HG03139 (cell line): ENCODE results near the gene PLEKHG4B.
"Not testable (repeated sequence)": the region's sequence is repeated elsewhere in the genome, so short reads cannot be mapped to it uniquely, and the experiment has no call there.

ENCODE experiments used
- ATAC-seq: cut with Tn5 transposase; IDR thresholded peaks from one replicate; pipeline ENCODE4 v1.9.1; 2021; ENCODE audit not compliant: unreplicated experiment

The PLEKHG4B gene, protein sequence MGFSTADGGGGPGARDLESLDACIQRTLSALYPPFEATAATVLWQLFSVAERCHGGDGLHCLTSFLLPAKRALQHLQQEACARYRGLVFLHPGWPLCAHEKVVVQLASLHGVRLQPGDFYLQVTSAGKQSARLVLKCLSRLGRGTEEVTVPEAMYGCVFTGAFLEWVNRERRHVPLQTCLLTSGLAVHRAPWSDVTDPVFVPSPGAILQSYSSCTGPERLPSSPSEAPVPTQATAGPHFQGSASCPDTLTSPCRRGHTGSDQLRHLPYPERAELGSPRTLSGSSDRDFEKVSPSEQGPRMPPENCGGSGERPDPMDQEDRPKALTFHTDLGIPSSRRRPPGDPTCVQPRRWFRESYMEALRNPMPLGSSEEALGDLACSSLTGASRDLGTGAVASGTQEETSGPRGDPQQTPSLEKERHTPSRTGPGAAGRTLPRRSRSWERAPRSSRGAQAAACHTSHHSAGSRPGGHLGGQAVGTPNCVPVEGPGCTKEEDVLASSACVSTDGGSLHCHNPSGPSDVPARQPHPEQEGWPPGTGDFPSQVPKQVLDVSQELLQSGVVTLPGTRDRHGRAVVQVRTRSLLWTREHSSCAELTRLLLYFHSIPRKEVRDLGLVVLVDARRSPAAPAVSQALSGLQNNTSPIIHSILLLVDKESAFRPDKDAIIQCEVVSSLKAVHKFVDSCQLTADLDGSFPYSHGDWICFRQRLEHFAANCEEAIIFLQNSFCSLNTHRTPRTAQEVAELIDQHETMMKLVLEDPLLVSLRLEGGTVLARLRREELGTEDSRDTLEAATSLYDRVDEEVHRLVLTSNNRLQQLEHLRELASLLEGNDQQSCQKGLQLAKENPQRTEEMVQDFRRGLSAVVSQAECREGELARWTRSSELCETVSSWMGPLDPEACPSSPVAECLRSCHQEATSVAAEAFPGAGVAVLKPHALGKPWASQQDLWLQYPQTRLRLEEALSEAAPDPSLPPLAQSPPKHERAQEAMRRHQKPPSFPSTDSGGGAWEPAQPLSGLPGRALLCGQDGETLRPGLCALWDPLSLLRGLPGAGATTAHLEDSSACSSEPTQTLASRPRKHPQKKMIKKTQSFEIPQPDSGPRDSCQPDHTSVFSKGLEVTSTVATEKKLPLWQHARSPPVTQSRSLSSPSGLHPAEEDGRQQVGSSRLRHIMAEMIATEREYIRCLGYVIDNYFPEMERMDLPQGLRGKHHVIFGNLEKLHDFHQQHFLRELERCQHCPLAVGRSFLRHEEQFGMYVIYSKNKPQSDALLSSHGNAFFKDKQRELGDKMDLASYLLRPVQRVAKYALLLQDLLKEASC (N-terminal part only)

DNA sequence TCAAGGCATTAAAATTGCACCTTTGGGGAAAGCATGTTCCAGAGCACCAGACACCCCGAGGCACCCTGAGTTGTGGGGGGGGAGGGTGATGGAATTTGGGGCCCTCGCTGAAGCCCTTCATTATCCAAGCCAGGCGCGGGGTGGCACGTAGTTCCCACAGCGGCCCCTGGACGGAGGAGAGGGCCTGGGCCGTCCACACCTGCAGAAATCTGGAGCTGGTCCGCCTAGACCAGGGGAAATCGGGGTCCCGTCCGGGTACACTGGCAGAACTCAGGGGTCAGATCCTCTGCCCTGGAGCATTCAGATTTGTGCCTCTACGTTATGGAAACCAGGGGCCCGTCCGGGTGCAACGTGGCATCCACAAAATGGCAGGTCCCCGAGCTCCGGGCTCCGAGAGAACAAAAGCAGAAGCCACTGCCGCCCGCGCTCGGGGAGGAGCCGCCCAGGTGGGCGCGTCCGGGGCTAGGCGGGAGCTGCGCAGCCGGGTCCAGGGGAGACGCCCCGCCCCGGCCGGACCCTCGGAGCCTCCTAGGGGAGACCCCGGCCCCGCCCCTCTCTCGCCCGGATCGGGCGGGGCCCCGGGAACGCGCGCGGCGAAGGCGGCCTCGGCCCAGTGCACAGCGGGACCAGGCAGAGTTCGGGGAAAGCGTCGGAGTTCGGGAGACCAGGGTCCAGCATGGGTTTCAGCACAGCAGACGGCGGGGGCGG is at the start of gene PLEKHG4B:
TSS of gene PLEKHG4B (plus strand) at position 613 of the 708 bp plus-strand sequence. CDS start at position 677, 64 bp downstream.
- no peak for ATAC-seq

DNA sequence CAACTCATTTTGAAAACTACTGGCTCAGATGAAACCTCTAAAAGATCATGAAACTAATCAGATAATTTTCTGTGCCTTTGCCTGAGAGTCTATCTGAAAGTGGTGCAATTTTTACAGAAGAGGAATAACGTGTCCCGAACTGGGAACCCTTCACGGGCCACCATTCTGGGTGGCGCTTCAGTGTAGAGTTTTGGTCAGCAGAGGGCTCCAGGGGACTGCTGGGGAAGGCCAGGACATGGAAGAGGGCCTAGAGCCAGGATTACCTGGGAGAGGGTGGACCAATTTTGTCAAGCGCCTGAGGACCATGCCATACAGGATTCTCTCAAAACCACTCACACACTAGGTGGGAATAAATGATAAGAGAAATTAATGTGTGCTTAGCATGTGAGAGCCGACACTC is 49.7 kb upstream of the PLEKHG4B start:
- no peak for ATAC-seq

DNA sequence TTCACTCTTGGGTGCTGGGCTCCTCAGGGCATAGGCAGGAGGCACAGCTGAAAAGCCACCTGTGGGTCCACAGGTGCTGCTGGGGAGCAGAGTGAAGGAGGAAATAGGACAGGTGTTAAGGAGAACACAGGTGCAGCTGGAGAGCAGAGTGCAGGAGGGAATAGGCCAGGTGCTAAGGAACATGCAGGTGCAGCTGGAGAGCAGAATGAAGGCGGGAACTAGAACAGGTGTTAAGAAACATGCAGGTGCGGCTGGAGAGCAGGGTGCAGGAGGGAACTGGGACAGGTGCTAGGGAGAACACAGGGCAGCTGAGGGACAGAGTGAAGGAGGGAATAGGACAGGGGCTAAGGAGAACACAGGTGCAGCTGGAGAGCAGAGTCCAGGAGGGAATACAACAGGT is 43.8 kb upstream of the PLEKHG4B start:
- no peak for ATAC-seq

DNA sequence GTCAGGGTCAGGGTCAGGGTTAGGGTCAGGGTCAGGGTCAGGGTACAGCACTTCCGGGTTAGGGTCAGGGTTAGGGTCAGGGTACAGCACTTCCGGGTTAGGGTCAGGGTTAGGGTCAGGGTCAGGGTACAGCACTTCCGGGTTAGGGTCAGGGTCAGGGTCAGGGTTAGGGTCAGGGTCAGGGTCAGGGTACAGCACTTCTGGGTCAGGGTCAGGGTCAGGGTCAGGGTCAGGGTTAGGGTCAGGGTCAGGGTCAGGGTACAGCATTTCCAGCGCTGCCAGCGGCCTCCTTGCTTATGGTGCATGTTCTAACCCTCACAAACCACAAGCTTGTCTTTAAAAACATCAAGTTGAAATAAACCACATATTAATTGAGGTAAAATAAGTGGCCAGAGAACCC is 42.4 kb upstream of the PLEKHG4B start:
- ATAC-seq, result not testable (repeated sequence)

DNA sequence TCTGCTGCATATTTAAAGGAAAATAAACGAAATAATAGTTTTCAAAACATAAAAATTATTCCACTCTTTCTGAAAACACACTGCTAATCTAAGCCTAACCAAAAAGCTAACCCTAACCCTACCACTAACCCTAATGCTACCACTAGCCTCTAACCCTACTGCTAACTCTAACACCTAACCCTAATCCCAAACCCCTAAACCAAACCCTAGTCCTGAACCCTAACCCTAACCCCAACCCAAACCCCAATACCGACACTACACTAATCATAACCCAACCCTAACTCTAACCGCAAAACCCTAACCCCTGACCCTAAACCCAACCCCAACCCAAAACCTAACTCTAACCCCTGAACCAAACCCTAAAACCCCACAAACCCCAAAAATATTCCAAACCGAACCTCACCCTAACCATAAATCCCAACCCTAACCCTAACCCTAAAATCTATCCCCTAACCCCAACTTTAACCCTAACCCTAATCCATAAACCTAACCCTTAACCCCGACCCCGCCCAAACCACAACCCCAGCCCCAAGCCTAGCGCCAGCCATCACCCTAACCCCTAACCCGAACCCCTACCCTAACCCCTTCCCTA is 41.9 kb upstream of the PLEKHG4B start:
- ATAC-seq, result no peak

DNA sequence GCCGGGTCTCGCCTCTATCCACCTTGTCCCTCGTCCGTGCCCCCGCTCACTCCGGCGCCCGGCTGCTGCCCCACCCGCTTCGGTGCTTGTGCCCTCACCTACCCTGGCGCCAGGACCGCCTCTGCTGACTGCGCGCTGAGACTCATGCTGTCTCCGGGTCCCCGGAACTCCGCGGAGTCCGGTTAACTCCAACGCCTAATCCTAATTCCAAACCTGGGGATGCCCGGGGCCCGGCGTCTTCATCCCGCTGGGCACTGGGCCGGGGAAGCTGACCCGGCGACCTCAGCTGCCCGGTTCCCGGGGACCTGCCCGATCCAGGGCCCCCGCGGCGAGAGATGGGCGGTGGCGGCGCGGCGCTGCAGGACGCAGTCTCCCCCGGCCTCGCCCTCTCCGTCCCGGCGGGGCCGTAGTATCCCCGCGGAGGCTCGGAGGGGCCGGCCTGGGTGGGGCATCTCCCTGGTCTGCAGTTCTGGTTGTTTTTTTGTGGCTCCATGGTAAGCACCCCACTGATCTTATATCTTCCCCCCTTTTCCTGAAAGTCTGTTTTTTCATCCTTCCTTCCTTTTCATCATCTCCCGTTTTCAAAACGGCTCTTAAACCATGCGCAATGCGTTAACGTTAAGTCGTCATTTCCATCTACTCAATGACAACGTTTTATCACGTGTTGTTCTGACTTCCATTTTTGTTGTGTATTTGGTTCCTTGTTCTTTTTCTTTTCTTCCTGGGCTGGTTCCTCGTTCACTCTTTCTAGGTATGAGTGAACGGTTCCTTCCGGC is 41.1 kb upstream of the PLEKHG4B start:
- ATAC-seq, result no peak

DNA sequence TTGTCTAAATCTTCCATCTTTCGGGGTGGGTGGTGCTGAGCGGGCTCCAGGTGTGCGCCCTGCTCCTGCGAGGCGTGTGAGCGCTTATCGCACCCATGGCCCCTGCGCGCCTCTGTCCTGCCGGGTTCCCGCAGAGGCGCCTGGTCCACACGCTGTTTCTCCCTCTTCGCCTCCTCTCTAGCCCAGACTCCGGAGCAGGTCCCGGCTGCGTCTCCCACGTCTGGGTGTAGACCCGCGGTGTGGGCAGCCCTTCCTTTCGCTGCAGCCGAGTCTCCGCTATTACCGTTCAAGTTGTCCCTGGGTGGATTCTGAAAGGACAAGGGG is 40.5 kb upstream of the PLEKHG4B start:
- ATAC-seq, result no peak

DNA sequence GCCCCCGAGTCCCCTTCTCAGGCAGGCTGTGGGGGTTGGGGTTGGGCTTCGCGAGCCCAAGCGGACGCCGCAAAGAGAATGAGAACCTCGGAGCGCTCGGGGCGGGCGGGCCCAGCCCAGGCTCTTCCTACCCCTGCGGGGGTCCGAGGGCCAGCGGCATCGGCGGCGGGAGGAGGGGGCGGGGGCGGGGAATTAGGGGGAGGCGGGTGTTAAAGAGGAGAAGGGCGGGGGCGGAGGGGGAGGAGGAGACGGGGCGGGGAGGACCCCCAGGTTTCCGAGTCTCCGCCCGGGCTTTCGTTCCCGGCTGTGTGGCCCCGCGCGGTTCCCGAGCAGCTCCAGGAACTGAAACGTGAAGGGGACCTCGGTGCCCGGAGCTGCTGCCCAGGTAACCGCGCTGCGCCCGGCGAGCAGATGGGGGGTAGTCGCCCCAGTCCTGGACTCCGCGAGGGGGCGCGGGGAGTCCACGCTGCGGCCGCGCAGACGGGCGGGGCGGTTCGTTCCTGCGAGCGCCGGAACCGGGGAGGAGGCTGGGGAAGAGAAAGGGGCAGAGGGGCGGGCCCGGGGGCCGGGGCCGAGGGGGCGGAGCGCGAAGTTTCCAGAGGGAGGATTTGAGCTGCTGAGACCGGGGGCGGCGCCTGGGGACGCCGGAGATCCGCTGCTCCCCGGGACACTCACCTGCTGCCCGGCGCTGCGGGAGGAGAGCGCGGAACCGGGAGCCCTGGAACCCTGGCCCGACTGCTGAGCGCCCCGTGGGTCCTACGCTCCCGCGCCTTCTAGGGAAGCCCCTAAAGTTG is 38.4 kb upstream of the PLEKHG4B start:
- ATAC-seq, result no peak

DNA sequence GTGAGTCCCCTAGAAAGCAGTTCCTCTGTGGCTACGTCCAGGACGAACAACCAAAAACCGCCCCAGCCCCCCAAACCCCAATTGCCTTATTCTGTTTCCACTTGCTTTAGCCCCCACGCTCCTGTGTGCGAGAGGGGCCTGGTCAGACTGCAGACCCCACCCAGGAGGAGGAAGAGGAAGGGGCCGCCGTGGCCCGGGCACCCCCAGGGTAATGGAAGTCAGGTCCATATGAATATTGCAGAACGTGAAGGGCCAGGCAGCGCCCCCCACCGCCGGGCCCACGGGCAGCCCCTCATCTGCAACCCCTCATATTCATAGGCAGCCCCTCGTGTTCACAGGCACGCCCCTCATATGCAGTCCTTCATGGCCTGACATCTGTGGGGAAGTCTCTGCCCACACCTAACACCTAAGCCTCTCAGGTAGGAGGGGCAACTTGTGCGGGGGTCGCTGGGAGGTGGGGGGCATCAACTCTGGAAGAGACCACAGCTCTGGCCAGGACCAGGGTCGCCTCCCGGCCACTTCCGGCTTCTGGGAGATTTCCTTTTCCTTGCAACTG is 37.7 kb upstream of the PLEKHG4B start:
- no peak for ATAC-seq

DNA sequence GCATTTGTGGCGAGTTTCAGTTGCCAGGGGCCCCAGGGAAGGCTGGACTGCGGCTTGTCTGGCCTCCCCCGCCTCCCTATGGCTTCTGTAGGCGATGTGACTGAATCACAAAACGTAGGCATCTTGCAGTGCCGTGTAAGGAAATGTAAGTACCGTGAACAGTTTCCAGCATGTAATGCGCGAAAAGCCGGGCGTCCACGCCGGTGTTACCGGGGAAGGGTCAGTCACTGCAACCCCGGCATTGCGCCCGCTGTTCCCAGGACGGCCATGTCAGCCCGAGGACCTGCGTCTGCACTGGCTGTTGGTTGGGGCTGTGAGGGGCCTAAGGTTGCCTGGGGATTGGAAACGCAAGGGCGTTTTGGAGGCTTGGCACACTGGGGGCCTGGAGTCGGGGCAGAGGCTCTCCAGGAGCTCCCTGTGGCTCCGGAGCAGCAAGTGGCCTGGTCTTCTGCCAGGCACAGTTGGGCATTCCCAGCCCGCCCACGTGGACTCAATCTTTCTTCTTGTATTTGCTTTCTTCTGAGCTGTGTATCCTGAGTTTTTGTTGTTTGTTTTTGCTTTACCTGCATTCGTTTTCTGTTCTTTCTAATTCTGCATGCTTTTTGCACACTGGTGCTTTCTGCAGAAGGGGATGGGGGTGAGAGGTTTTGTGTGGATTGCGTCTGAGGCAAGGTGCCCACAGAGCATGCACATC is 36.9 kb upstream of the PLEKHG4B start:
- no peak for ATAC-seq

DNA sequence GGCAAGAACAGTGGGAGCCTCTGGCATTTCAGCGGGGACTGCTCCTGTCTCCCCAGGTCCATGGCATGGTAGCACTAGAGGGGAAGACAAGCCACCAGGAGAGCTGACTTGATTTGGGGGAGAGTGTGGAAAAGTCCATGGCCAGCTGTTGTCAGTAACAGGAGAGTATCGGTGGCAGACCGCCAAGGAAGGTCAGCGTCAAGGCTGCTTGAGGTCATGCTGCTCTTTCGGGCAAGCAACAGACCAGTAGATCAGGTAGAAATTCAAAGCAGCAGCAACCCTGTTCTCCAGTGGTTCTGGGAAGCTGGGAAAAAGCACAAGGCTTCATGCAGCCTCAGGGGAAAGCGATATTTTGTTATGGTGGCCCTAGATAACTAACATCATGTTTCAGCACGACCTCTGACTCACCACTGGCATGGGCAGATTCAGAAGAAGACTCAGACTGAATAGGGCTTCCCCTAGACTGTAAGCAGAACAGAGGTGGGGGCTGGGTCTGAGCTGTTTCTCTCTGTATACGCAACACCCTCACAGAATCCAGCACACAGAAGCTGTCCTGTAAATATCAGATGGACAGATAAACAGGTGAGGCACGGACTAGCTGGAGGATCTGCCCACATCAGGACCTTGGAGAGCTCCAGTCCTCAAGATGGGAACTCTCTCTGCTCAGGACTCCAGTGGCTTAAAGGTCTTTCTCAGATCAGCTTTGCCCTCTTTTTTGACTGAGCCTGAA is 35.2 kb upstream of the PLEKHG4B start:
- ATAC-seq, result no peak

DNA sequence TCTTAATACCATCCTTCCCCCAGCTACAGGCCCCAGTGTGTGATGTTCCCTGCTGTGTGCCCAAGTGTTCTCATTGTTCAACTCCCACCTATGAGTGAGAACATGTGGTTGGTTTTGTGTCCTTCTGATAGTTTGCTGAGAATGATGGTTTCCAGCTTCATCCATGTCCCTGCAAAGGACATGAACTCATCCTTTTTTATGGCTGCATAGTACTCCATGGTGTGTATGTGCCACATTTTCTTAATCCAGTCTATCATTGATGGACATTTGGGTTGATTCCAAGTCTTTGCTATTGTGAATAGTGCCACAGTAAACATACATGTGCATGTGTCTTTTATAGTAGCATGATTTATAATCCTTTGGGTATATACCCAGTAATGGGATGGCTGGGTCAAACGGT is 31.7 kb upstream of the PLEKHG4B start:
- not testable (repeated sequence) for ATAC-seq

DNA sequence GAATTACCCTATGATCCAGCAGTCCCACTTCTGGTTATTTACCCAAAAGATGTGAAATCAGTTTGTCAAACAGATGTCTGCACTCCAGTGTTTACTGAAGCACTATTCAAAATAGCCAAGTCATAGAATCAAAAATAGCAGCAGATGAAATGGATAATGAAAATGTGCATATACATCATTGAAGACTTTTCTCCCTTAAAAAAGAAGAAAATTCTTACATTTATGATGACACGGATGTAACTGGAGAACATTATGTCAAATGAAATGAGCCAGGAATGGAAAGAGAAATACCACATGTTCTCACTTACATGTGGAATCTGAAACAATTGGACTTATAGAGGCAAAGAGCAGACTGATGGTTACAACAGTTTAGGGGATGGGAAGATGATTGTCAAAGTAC is 21.5 kb upstream of the PLEKHG4B start:
- ATAC-seq, result no peak

DNA sequence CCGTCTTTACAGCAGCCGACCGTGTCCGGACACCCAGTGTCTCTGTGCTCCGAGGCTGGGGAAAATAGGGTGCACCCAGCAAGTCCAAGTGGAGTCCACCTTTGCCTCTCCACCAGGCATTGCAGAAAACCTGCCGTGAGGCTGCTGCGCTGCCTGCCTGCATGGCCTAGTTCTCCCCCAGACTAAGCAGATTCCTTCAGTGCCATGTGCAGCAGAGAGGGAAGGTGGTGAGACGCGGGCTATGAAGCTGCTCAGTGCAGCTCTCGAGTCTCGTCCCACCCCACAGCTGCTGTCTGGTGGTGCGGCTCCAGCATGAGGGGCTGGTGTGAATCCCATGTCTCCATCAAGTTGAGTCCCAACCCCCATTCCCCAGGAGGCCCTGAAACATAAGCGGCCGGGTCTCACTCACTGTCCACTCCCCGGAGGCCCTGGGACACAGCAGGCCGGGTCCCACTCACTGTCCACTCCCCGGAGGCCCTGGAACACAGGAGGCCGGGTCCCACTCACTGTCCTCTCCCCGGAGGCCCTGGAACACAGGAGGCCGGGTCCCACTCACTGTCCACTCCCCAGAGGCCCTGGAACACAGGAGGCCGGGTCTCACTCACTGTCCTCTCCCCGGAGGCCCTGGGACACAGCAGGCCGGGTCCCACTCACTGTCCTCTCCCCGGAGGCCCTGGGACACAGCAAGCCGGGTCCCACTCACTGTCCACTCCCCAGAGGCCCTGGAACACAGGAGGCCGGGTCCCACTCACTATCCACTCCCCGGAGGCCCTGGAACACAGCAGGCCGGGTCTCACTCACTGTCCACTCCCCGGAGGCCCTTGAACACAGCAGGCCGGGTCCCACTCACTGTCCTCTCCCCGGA is 19.4 kb upstream of the PLEKHG4B start:
- not testable (repeated sequence) for ATAC-seq

DNA sequence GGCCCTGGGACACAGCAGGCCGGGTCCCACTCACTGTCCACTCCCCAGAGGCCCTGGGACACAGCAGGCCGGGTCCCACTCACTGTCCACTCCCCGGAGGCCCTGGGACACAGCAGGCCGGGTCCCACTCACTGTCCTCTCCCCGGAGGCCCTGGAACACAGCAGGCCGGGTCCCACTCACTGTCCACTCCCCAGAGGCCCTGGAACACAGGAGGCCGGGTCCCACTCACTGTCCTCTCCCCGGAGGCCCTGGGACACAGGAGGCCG is 18.9 kb upstream of the PLEKHG4B start:
- ATAC-seq, result not testable (repeated sequence)

DNA sequence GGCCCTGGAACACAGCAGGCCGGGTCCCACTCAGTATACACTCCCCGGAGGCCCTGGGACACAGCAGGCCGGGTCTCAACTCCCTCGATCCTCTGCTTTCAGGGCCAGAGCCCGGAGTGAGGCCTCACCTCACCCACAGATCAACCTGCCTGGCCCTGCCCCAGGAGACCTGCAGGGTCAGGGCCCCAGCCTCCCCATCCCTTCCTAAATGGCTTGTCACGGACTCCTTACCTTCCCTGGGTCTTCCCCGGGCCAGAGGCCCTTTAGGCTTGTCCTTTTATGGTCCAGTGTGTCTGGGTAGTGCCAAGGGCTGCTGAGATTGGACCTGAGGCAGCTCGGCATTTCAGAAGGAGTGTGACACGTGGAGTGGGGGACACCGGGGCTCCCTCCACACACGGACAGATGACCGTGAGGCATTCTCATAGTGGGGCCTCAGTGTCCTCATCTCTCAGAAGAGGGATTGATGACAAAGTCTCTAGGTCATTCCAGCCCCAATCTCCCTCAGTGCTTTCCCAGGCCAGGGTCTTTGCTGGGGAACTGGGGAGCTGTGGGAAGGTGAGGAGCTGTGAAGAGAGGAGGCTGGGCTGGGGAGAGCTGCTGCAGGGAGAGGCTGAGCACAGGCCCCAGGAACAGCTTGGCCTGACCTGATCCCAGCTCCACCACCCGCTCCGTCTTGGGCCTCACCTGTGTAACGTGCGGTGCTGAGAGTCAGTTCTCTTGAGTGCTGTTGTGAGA is 18.0 kb upstream of the PLEKHG4B start:
- ATAC-seq, result no peak
